Muscle of leg (tissue), 11 donors: ENCODE data around the gene AMT. TPM values are rescaled to one million over a fixed set of nuclear protein-coding genes. Genes with fewer than 3 reads are reported as not detected.
"Not testable (repeated sequence)": the region's sequence is repeated elsewhere in the genome, so short reads cannot be mapped to it uniquely, and the experiment has no call there.

ENCODE experiments used
- DNase-seq: peaks from one replicate; pipeline ENCODE4 v3.0.0; 2013
- H3K27ac ChIP-seq: one replicate; pipeline ENCODE4 v1.5.1; 2013; ENCODE audit warnings: mild to moderate bottlenecking, low read length, control low read depth
- H3K27me3 ChIP-seq: one replicate; pipeline ENCODE4 v1.6.1; 2013; ENCODE audit warnings: low read length; ENCODE audit not compliant: control insufficient read depth, insufficient read depth
- H3K36me3 ChIP-seq: one replicate; pipeline ENCODE4 v1.6.1; 2013; ENCODE audit warnings: low read length; ENCODE audit not compliant: control insufficient read depth, insufficient read depth
- H3K4me1 ChIP-seq: one replicate; pipeline ENCODE4 v1.6.1; 2013; ENCODE audit warnings: low read length; ENCODE audit not compliant: control insufficient read depth, insufficient read depth
- H3K4me3 ChIP-seq: one replicate; pipeline ENCODE4 v1.5.1; 2013; ENCODE audit warnings: low read length, control low read depth
- H3K9me3 ChIP-seq: replicated peaks from 2 replicates; pipeline ENCODE4 v1.6.1; 2013; ENCODE audit warnings: low read depth, low read length; ENCODE audit not compliant: control insufficient read depth
- WGBS: methylation state at CpG from one replicate; pipeline ENCODE4 v1.1.5; 2013; ENCODE audit warnings: missing lambda C conversion rate; ENCODE audit not compliant: insufficient coverage; 5-methylcytosine and 5-hydroxymethylcytosine counted together
- polyA plus RNA-seq, 8 donors: library from polyadenylated mRNA; unstranded; fragments of 120-200 nt; gene quantifications; one replicate each; pipeline versions ENCODE4 v1.2.1 to v1.2.3, GENCODE V29; 2013; ENCODE audit warnings: inconsistent platforms in 1 of 8, low replicate concordance in 1 of 8; ENCODE audit not compliant: insufficient read length in 8 of 8, insufficient read depth in 1 of 8
- total RNA-seq: library from RNA; stranded (reverse); fragments of 120-200 nt; gene quantifications from one replicate; pipeline ENCODE4 v1.2.4, GENCODE V29; 2013

AMT gene
- total and polyA plus RNA-seq, 9 donors: 5.5 to 19.0 (median 9.6) TPM

- H3K27ac ChIP-seq: peak overlapping the region; percentile 96
- under 1% methylated on average over 59 of the region's 59 CpGs for WGBS
- H3K4me1 ChIP-seq: peaks cover 38% of the 10 kb centered on the region
- H3K9me3 ChIP-seq: no peaks in the 10 kb centered on the region
- peaks cover 24% of the 10 kb centered on the region for H3K36me3 ChIP-seq
- H3K4me3 ChIP-seq: peak overlapping the region; percentile 80
- no peaks in the 10 kb centered on the region for H3K27me3 ChIP-seq
- DNase-seq: peak; percentile 65
Measured at GRCh38 chr3:49411535-49411967, 10.7 kb downstream of the AMT start.

- WGBS: 0% methylated on average over 21 of the region's 33 CpGs
- H3K9me3 ChIP-seq: no peaks in the 10 kb centered on the region
- no peak for DNase-seq
- peaks cover 36% of the 10 kb centered on the region for H3K4me1 ChIP-seq
- peak overlapping the region; percentile 80 for H3K4me3 ChIP-seq
- H3K27me3 ChIP-seq: no peaks in the 10 kb centered on the region
- peaks cover 21% of the 10 kb centered on the region for H3K36me3 ChIP-seq
- H3K27ac ChIP-seq: peak overlapping the region; percentile 96
Measured at GRCh38 chr3:49410846-49411534, 11.3 kb downstream of the AMT start.

GRCh38 chr3:49410066-49410845 is 12.0 kb downstream of the AMT start:
- Histone ChIP-seq H3K36me3 (peaks cover 14% of the 10 kb centered on the region), H3K27me3 (no peaks in the 10 kb centered on the region), H3K4me3 (peak overlapping the region; percentile 80), H3K27ac (no peak overlapping the region), H3K4me1 (peaks cover 34% of the 10 kb centered on the region), H3K9me3 (no peaks in the 10 kb centered on the region)
- no peak for DNase-seq
- WGBS: no CpG with 5 or more reads among the region's 4 CpGs

GRCh38 chr3:49406571-49407565 is 15.4 kb downstream of the AMT start:
- WGBS: no CpG with 5 or more reads among the region's 17 CpGs
- Histone ChIP-seq H3K27ac (peak overlapping the region; percentile 3), H3K36me3 (peaks cover 8% of the 10 kb centered on the region), H3K4me3 (no peak overlapping the region), H3K9me3 (no peaks in the 10 kb centered on the region), H3K4me1 (peaks cover 23% of the 10 kb centered on the region), H3K27me3 (no peaks in the 10 kb centered on the region)
- no peak for DNase-seq

- DNase-seq, H3K4me3 ChIP-seq, H3K9me3 ChIP-seq, H3K27me3 ChIP-seq: not testable (repeated sequence)
- peaks cover 23% of the 10 kb centered on the region for H3K4me1 ChIP-seq
- peaks cover 12% of the 10 kb centered on the region for H3K36me3 ChIP-seq
- WGBS: 33% methylated on average over 5 of the region's 9 CpGs
- H3K27ac ChIP-seq: peak overlapping the region; percentile 35
Measured at GRCh38 chr3:49405570-49405969, 16.7 kb downstream of the AMT start.

- Histone ChIP-seq H3K4me1 (peaks cover 14% of the 10 kb centered on the region), H3K27me3 (no peaks in the 10 kb centered on the region), H3K9me3 (no peaks in the 10 kb centered on the region), H3K27ac (no peak overlapping the region), H3K36me3 (peaks cover 12% of the 10 kb centered on the region), H3K4me3 (no peak overlapping the region)
- DNase-seq: no peak
- WGBS: 88% methylated on average over 3 of the region's 5 CpGs
Measured at GRCh38 chr3:49403891-49404290, 18.4 kb downstream of the AMT start.

- Histone ChIP-seq H3K36me3 (peaks cover 14% of the 10 kb centered on the region), H3K4me3 (no peak overlapping the region), H3K27ac (no peak overlapping the region), H3K27me3 (no peaks in the 10 kb centered on the region), H3K4me1 (peaks cover 16% of the 10 kb centered on the region), H3K9me3 (no peaks in the 10 kb centered on the region)
- no peak for DNase-seq
- no CpG with 5 or more reads among the region's 2 CpGs for WGBS
Measured at GRCh38 chr3:49401766-49402165, 20.5 kb downstream of the AMT start.

GRCh38 chr3:49399461-49399860 is 22.8 kb downstream of the AMT start:
- no CpG with 5 or more reads among the region's 3 CpGs for WGBS
- DNase-seq: no peak
- Histone ChIP-seq H3K36me3 (peaks cover 31% of the 10 kb centered on the region), H3K4me1 (peaks cover 7% of the 10 kb centered on the region), H3K9me3 (no peaks in the 10 kb centered on the region), H3K4me3 (no peak overlapping the region), H3K27ac (no peak overlapping the region), H3K27me3 (no peaks in the 10 kb centered on the region)

GRCh38 chr3:49397470-49397869 is 24.8 kb downstream of the AMT start:
- Histone ChIP-seq H3K27ac (no peak overlapping the region), H3K4me3 (no peak overlapping the region), H3K36me3 (peaks cover 24% of the 10 kb centered on the region), H3K4me1 (peaks cover 7% of the 10 kb centered on the region), H3K9me3 (no peaks in the 10 kb centered on the region), H3K27me3 (no peaks in the 10 kb centered on the region)
- 50% methylated on average over 3 of the region's 4 CpGs for WGBS
- DNase-seq: peak; percentile 76
